RWPE2 (cell line): ENCODE measurements around the gene PLCB4.

Experiments
- ATAC-seq: fragments of 200-7000 bp; cut with Tn5 transposase; 3 replicates; pipeline ENCODE4 v1.9.1; 2021; ENCODE audit warnings: low read depth
- DNase-seq: peaks from one replicate; pipeline ENCODE4 v3.0.0-alpha.2; 2020; ENCODE audit warnings: low spot score
- H3K27ac ChIP-seq: fragments of 450-650 bp; 2 replicates; pipeline ENCODE4 v1.5.1; 2017; ENCODE audit warnings: mild to moderate bottlenecking; ENCODE audit not compliant: poor library complexity, severe bottlenecking
- H3K27me3 ChIP-seq: fragments of 250-450 bp; sonication (Bioruptor Pico); 2 replicates; pipeline ENCODE4 v1.5.1; 2021; ENCODE audit warnings: mild to moderate bottlenecking, moderate library complexity; ENCODE audit not compliant: insufficient read depth, poor library complexity, severe bottlenecking
- H3K36me3 ChIP-seq: fragments of 250-450 bp; sonication (Bioruptor Pico); 2 replicates; pipeline ENCODE4 v1.5.1; 2020; ENCODE audit warnings: low read depth, mild to moderate bottlenecking, moderate library complexity
- H3K4me1 ChIP-seq: fragments of 250-450 bp; sonication (Bioruptor Pico); 2 replicates; pipeline ENCODE4 v1.5.1; 2021; ENCODE audit warnings: mild to moderate bottlenecking, moderate library complexity; ENCODE audit not compliant: insufficient read depth, poor library complexity, severe bottlenecking
- H3K4me3 ChIP-seq: fragments of 250-450 bp; sonication (Bioruptor Pico); 2 replicates; pipeline ENCODE4 v1.5.1; 2021; ENCODE audit warnings: mild to moderate bottlenecking, moderate library complexity; ENCODE audit not compliant: severe bottlenecking
- H3K9me3 ChIP-seq: fragments of 250-450 bp; sonication (Bioruptor Pico); 2 replicates; pipeline ENCODE4 v1.5.1; 2021; ENCODE audit warnings: mild to moderate bottlenecking, moderate library complexity; ENCODE audit not compliant: severe bottlenecking
- TF ChIP-seq, protein P1 (sequence below): fragments of 450-650 bp; IDR thresholded peaks from one replicate; pipeline ENCODE4 v1.5.1; 2017; ENCODE audit warnings: mild to moderate bottlenecking, moderate library complexity; ENCODE audit not compliant: poor library complexity, severe bottlenecking

Gene PLCB4

DNA sequence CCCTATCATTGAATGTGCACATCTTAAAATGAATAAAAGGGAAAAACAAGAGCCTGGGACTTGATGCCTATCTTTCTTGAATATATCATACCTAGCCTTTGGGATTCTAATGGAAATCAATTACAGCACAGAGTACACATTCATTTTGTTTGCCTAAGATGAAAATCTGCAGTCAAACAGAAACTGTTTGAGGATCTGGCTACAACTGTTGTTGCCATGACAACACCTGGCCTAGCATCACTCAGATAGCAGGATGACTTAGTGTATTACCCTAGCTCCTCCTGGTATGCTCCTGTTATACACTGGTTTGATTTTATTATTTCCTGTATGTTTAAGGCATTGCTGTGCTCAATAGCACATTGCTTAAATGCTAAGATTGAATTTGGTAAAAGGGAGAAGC is 374.0 kb downstream of the PLCB4 start:
- Histone ChIP-seq H3K36me3 (peaks cover 44% of the 10 kb centered on the region), H3K27me3 (no peaks in the 10 kb centered on the region), H3K4me1 (no peaks in the 10 kb centered on the region), H3K27ac (no peak overlapping the region), H3K4me3 (no peak overlapping the region), H3K9me3 (no peaks in the 10 kb centered on the region)
- TF ChIP-seq, protein P1, sequence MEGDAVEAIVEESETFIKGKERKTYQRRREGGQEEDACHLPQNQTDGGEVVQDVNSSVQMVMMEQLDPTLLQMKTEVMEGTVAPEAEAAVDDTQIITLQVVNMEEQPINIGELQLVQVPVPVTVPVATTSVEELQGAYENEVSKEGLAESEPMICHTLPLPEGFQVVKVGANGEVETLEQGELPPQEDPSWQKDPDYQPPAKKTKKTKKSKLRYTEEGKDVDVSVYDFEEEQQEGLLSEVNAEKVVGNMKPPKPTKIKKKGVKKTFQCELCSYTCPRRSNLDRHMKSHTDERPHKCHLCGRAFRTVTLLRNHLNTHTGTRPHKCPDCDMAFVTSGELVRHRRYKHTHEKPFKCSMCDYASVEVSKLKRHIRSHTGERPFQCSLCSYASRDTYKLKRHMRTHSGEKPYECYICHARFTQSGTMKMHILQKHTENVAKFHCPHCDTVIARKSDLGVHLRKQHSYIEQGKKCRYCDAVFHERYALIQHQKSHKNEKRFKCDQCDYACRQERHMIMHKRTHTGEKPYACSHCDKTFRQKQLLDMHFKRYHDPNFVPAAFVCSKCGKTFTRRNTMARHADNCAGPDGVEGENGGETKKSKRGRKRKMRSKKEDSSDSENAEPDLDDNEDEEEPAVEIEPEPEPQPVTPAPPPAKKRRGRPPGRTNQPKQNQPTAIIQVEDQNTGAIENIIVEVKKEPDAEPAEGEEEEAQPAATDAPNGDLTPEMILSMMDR, result no peak
- no peak for ATAC-seq
- no peak for DNase-seq

DNA sequence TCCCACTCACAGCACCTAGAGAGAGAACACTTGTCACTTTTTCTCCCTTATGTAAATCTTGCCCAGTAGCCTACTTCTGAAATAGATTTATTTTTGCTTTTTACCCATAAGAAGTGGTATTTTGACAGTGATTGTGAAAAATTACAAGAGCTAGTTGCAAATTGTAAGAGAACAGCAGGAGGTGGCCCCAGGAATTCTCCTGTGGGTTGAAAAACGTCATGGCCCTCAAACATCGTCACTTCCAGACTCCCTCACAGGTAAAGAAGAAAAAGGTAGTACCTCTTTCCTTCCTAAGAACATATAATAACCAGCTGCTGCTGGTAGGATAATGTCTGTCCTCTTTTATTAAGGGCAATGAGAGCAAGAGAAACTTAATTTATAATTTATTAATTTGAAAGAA is 376.0 kb downstream of the PLCB4 start:
- Histone ChIP-seq H3K4me3 (no peak overlapping the region), H3K27ac (no peak overlapping the region), H3K36me3 (peaks cover 45% of the 10 kb centered on the region), H3K27me3 (no peaks in the 10 kb centered on the region), H3K4me1 (no peaks in the 10 kb centered on the region), H3K9me3 (no peaks in the 10 kb centered on the region)
- no peak for DNase-seq
- no peak for ATAC-seq
- TF ChIP-seq, protein P1, result no peak

DNA sequence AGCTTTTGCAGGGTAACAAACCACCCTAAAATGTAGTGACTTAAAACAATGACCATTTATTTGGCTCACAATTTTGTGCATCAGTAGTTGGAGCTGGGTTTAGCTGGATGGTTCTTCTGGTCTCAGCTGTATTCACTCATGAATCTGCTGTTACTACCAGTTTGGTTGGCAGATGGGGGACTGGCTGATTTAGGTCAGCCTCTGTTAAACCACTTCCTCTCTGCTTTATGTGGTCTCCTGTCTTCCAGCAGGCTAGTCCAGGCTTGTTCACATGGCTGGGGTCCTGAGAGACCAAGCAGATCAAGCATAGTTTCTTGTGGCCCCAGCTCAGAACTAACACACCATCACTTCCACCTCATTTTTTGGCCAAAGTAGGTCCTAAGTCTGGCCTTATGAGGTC is 378.3 kb downstream of the PLCB4 start:
- H3K4me1 ChIP-seq, result no peaks in the 10 kb centered on the region
- TF ChIP-seq, protein P1, result no peak
- DNase-seq, result no peak
- H3K4me3 ChIP-seq, result no peak overlapping the region
- H3K9me3 ChIP-seq, result no peaks in the 10 kb centered on the region
- H3K36me3 ChIP-seq, result peaks cover 60% of the 10 kb centered on the region
- ATAC-seq, result no peak
- H3K27me3 ChIP-seq, result no peaks in the 10 kb centered on the region
- no peak overlapping the region for H3K27ac ChIP-seq

DNA sequence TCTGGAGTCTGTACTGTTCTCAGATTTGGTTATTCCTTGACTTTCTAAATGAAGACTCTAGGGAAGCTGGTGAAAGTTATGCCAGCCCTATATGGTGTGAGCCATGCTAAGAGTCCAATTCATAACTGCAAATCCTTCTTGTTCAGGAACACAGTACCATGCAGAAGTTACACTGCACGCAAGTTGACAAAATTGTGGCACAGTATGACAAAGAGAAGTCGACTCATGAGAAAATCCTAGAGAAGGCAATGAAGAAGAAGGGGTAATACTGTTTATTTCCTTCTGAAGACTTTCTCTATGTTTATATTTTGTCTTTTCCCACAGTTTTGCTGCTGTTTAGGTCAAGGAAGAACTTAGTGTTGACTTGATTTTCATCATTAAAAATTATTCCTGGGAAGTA is 384.3 kb downstream of the PLCB4 start:
- Histone ChIP-seq H3K36me3 (peaks cover 54% of the 10 kb centered on the region), H3K27ac (no peak overlapping the region), H3K4me1 (no peaks in the 10 kb centered on the region), H3K27me3 (no peaks in the 10 kb centered on the region), H3K9me3 (no peaks in the 10 kb centered on the region), H3K4me3 (no peak overlapping the region)
- TF ChIP-seq, protein P1, result no peak
- ATAC-seq (no peak), DNase-seq (no peak)

DNA sequence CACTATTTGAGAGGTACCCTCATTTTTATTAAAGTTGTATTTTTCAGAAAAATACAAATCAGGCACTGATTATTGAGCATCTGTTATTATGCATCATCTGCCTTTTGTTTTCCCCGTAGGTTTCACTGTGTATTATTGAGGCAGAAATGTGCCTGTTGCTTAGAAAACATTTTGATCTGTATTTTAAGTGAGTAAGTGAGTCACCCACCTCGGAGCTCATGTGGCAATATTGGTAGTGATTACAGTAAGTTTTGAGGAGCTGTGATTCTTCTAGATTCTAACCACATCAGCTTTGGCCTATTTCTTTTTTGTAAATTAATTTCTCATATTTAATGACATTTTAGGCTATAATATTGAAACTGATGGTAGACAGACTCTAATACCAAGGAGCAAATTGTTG is 385.9 kb downstream of the PLCB4 start:
- ATAC-seq, result no peak
- peaks cover 46% of the 10 kb centered on the region for H3K36me3 ChIP-seq
- DNase-seq, result no peak
- TF ChIP-seq, protein P1, result no peak
- no peak overlapping the region for H3K4me3 ChIP-seq
- H3K4me1 ChIP-seq, result no peaks in the 10 kb centered on the region
- no peaks in the 10 kb centered on the region for H3K9me3 ChIP-seq
- no peak overlapping the region for H3K27ac ChIP-seq
- H3K27me3 ChIP-seq, result no peaks in the 10 kb centered on the region
